ENCODE data around the gene TRUB1.

GRCh38 chr10:114920459-114920858 is 17.5 kb upstream of the TRUB1 start:
- no peak for TF ChIP-seq CTCF (conservative IDR thresholded peaks at IDR 0.05)
- no peak for TF ChIP-seq EZH2 (IDR thresholded peaks at IDR 0.05; ENCODE audit: low read depth)

Measured in PC-9 (cell line).